DMS53 treated with DMSO at 0.1 percent for 48 hours (cell line): ENCODE results near the gene ALPK3.

Experiments used
- DNase-seq: peaks from one replicate; lab custom pipeline; 2025; ENCODE audit not compliant: unreplicated experiment; lab: John Stamatoyannopoulos, UW

The ALPK3 gene

DNA sequence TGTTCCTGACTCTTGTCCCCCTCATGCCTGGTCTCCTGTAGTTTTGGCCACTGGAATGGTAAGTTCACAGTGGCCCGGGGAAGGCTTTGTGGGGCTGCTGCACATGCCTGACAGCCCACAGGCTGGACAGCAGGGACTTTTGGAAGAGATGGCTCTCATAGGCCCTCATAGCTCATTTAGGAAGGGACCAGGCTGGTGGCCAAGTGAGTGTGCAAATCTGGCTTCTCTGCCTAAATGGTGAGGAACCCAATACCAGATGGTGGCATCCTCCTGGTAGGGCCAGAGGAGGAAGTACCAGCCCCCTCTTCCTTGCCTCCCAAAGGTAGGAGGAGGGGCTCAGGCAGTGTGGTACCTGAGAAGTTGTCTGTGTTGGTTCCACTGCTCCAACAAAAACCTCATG is 25.6 kb downstream of the ALPK3 start:
- DNase-seq = no peak

DNA sequence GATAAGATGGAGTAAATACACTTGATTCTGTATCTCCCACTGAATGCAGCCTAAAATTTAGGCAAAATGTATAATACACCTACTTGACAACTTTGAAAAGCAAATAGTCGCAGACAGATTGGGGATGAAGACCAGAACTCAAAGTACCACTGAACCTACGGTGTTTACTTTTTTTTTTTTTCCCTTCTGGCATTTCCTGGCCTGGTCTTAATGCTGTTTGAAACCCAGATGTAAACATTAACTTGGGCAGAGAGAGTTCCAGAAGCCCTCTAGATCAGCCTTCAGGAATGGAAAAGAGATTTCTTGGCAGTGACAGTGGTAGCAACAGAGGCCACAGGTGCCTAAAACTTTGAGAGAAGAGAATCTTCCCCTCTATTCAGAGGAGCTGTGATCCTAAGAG is 27.8 kb downstream of the ALPK3 start:
- DNase-seq = no peak

GRCh38 chr15:84845631-84846030 is 28.5 kb downstream of the ALPK3 start:
- peak; percentile 5 for DNase-seq

- no peak for DNase-seq
Observed at GRCh38 chr15:84846269-84846668, 29.1 kb downstream of the ALPK3 start.

GRCh38 chr15:84847382-84847781 is 30.2 kb downstream of the ALPK3 start:
- no peak for DNase-seq

DNA sequence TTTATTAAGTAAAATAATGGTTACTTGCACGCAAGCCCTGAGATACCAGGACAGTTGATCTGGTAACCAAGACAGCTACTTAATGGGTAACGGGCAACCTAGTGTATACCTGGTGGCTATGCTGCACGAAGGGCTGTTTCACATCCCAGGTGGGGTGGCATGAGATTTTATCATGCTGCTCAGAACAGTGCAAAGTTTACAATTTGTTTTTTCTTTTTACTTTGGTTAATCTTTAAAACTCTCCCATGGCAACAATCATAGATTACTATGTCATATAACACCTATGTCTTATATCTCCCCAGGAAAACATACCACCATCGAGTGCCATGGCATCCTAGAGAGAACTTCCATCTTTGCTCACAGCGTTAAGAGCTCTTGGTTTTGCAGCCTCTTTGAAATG is 35.1 kb downstream of the ALPK3 start:
- DNase-seq = no peak

- peak; percentile 59 for DNase-seq
Observed at GRCh38 chr15:84855136-84855535, 38.0 kb downstream of the ALPK3 start.

- DNase-seq = no peak
Observed at GRCh38 chr15:84855765-84856164, 38.6 kb downstream of the ALPK3 start.

DNA sequence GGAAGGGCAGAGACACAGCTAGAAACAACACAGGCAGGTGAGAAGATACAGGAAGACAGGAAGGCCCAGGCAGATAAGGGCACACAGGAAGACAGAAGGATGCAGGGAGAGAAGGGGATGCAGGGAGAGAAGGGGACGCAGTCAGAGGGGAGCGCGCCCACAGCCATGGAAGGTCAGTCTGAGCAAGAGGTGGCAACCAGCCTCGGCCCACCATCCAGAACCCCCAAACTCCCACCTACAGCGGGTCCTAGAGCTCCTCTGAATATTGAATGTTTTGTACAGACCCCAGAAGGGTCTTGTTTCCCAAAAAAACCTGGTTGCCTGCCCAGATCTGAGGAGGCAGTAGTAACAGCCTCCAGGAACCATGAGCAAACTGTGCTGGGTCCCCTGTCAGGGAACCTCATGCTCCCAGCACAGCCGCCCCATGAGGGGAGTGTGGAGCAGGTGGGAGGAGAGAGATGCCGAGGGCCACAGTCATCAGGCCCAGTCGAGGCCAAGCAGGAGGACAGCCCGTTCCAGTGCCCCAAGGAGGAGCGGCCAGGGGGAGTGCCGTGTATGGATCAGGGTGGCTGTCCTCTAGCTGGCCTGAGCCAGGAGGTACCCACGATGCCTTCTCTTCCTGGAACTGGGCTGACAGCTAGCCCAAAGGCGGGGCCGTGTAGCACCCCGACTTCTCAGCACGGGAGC is 39.7 kb downstream of the ALPK3 start:
- no peak for DNase-seq

DNA sequence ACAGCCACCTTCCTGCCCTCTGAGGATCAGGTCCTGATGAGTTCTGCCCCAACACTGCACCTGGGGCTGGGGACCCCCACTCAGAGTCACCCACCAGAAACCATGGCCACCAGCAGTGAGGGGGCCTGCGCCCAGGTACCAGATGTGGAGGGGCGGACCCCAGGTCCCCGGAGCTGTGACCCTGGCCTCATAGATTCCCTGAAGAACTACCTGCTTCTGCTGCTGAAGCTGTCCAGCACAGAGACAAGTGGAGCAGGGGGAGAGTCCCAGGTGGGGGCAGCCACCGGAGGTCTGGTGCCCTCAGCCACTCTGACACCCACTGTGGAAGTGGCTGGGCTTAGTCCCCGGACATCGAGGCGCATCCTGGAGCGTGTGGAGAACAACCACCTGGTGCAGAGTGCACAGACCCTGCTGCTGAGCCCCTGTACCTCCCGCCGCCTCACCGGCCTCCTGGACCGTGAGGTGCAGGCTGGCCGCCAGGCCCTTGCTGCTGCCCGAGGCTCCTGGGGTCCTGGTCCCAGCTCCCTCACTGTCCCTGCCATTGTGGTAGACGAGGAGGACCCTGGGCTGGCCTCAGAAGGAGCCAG is 40.4 kb downstream of the ALPK3 start:
- no peak for DNase-seq

DNA sequence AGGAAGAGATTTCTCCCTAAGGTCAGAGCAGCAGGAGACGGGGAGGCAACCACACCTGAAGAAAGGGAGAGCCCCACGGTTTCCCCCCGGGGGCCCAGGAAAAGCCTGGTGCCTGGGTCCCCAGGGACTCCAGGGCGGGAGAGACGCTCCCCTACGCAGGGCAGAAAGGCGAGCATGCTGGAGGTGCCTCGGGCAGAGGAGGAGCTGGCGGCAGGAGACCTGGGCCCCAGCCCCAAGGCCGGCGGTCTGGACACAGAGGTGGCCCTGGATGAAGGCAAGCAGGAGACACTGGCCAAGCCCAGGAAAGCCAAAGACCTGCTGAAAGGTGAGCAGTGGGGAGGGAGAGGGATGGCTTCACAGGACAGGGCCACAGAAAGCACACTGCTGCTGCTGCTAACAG is 41.1 kb downstream of the ALPK3 start:
- no peak for DNase-seq

- no peak for DNase-seq
Observed at GRCh38 chr15:84859144-84859543, 42.0 kb downstream of the ALPK3 start.

- no peak for DNase-seq
Observed at GRCh38 chr15:84859651-84860050, 42.5 kb downstream of the ALPK3 start.

DNA sequence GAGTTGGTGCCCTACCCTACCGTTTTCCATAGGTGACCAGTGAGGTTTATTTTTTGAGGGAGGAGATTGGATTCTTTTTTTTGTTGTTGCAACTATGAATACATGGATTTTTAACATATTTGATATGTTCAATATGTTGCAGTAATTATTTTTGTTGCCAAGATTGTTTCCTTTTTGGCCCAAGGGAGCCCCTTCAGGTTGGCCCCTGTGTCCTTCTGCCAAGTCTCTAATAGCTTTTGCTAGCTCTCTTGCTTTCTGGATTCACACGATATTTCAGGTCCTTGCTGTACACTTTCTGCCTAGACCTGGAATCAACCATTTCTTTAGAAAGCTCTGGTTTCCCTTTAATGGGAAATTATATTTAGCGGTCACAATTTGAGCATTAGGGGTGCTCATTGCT is 44.6 kb downstream of the ALPK3 start:
- no peak for DNase-seq

DNA sequence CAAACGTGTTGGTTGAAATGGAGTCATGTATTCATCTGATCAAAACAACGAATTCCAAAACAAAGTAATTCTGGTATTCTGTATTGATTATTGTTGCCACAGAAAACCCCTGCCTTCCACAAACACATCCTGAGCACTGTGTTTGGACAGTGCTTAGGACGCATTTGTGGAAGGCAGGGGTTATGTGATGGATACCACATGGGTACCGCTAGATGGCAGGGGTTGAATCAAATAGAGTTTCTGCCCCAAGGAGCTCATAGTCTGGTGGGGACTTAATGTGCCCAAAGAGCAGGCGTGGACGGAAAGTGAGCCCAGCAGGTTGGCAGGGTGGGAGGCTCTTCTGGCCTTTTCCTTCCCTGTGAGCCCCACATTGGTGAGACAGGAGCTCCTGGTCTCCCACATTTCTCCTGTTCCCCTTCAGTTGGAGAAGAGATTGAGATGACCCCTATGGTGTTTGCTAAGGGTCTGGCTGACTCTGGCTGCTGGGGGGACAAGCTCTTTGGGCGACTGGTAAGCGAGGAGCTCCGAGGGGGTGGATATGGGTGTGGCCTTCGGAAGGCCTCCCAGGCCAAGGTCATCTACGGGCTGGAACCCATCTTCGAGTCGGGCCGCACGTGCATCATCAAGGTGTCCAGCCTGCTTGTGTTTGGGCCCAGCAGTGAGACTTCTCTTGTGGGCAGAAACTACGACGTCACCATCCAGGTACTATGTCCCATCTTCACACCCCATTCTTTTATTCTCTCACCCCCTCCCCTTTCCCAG is 45.2 kb downstream of the ALPK3 start:
- no peak for DNase-seq

- DNase-seq = no peak
Observed at GRCh38 chr15:84863565-84864443, 46.6 kb downstream of the ALPK3 start.

DNA sequence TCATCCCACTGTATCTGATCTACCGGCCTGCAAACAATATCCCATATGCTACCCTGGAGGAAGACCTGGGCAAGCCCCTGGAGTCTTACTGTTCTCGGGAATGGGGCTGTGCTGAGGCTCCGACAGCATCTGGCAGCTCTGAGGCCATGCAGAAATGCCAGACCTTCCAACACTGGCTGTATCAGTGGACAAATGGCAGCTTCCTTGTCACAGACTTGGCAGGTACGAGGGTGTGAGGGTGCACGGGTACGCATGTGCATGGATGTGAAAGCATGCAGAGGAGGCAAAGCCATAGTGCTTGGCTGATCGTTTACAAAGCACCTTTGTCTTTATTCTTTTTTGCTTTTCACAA is 47.3 kb downstream of the ALPK3 start:
- no peak for DNase-seq

DNA sequence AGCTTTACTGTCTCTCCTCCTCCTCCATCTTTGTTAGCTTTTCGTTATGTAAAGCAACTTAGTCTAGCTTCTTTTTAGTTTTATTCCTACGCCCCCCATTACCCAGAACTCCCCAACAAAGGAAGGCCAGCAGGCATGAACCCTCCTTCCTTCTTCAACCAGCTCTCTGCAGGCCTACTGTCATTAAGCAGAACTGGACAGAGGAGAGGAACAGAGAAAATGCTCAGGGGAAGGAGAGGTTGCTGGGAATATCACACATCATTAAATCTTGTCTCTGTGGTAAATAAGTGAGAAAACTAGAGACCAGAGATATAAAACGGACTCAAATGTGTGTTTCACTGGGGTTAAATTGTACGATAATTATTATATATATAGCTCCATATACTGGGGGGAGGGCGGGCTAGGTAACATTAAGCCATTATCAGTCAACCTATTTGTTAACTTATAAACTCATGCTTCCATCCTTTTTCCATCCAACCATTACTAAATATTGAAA is 48.0 kb downstream of the ALPK3 start:
- no peak for DNase-seq

DNA sequence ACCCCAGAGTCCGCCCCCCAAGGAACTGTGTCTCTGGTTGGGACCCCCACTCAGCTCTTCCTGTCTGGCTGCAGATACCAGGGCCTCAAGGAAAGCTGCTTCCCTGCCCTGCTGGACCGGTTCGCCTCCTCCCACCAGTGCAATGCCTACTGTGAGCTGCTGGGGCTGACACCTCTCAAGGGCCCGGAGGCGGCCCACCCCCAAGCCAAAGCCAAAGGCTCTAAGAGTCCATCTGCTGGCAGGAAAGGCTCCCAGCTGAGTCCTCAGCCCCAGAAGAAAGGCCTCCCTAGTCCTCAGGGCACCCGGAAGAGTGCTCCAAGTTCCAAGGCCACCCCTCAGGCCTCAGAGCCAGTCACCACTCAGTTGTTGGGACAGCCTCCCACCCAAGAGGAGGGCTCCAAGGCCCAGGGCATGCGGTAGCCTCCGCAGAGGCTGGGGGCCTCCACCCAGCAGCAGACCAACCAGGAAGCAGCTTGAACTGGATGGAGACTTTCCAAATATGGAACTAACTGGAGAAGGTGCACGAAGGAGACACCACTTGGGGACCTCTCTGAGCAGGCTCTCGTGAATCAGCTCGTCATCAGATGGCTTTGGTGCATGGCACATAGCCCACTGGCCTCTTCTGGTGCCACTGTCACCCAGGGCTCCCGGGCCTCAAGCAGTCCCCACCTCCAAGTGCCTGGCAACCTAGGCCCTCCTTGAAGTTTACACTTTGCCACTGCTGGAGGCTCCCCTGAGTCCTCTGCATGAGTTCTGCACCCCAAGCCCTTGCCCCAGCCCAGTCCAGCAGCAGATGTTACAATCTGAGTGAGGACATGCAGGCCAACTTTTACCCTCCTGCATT is 51.1 kb downstream of the ALPK3 start:
- DNase-seq = no peak

GRCh38 chr15:84869510-84869909 is 52.4 kb downstream of the ALPK3 start:
- DNase-seq = no peak
